BJ (cell line): ENCODE measurements around the gene CAPS2. TPM values are rescaled to one million over a fixed set of nuclear protein-coding genes. Genes with fewer than 3 reads are reported as not detected.

Source experiments
- CTCF ChIA-PET: fragments of 350-600 bp; formaldehyde crosslinking; extraction: SDS; loops from one replicate; lab custom pipeline; 2021; ENCODE audit warnings: antibody characterized with exemption, inconsistent platforms; lab: Yijun Ruan, JAX
- POLR2A ChIA-PET: fragments of 300-600 bp; sonication (Branson Sonifier 250); formaldehyde crosslinking; extraction: SDS; loops from one replicate; lab custom pipeline; 2021; ENCODE audit warnings: antibody characterized with exemption; lab: Charles Lee
- DNase-seq: peaks from one replicate; pipeline ENCODE4 v3.0.0-alpha.2; 2011; ENCODE audit warnings: low read depth
- H3K27me3 ChIP-seq: 2 replicates; pipeline ENCODE4 v1.6.0; 2011; ENCODE audit warnings: low read length; ENCODE audit not compliant: control insufficient read depth, insufficient read depth
- H3K36me3 ChIP-seq: 2 replicates; pipeline ENCODE4 v1.5.1; 2011; ENCODE audit warnings: low read length; ENCODE audit not compliant: control insufficient read depth, insufficient read depth
- H3K4me3 ChIP-seq: 2 replicates; pipeline ENCODE4 v1.5.1; 2011; ENCODE audit warnings: low read depth, mild to moderate bottlenecking, control low read depth, low read length
- polyA plus RNA-seq: library from polyadenylated mRNA; depleted of rRNA; stranded (reverse); fragments of >200 nt; gene quantifications from 2 replicates; pipeline ENCODE4 v1.2.3, GENCODE V29; 2011
- TF ChIP-seq, protein P1 (sequence below): IDR thresholded peaks from 2 replicates; pipeline ENCODE4 v1.5.1; 2011; ENCODE audit warnings: low read depth, mild to moderate bottlenecking, control low read depth, inconsistent platforms, low read length, moderate library complexity; ENCODE audit not compliant: insufficient read depth

CAPS2 gene
- polyA plus RNA-seq, 1 experiment, result 0.74 TPM

- no peak overlapping the region for H3K4me3 ChIP-seq
- CTCF ChIA-PET, result no interaction called here
- no peaks in the 10 kb centered on the region for H3K36me3 ChIP-seq
- DNase-seq, result no peak
- POLR2A ChIA-PET, result no interaction called here
- no peaks in the 10 kb centered on the region for H3K27me3 ChIP-seq
- TF ChIP-seq, protein P1, sequence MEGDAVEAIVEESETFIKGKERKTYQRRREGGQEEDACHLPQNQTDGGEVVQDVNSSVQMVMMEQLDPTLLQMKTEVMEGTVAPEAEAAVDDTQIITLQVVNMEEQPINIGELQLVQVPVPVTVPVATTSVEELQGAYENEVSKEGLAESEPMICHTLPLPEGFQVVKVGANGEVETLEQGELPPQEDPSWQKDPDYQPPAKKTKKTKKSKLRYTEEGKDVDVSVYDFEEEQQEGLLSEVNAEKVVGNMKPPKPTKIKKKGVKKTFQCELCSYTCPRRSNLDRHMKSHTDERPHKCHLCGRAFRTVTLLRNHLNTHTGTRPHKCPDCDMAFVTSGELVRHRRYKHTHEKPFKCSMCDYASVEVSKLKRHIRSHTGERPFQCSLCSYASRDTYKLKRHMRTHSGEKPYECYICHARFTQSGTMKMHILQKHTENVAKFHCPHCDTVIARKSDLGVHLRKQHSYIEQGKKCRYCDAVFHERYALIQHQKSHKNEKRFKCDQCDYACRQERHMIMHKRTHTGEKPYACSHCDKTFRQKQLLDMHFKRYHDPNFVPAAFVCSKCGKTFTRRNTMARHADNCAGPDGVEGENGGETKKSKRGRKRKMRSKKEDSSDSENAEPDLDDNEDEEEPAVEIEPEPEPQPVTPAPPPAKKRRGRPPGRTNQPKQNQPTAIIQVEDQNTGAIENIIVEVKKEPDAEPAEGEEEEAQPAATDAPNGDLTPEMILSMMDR, result no peak
Observed at GRCh38 chr12:75345531-75345930, 15.4 kb upstream of the CAPS2 start.

DNA sequence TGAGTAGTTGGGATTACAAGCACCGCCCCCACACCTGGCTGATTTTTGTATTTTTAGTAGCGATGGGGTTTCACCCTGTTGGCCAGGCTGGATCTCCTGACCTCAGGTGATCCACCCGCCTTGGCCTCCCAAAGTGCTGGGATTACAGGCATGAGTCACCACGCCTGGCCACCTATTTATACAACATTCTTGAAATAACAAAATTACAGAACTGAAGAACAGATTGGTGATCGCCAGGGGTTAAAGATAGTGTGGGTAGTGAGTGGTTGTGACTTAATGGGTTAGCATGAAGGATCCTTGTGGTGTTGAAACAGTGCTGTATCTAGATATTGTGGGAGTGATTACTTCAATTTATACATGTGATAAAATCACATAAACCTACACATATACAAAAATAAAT, 11.7 kb upstream of the CAPS2 start:
- no peaks in the 10 kb centered on the region for H3K36me3 ChIP-seq
- ChIA-PET CTCF (interaction anchor here (1.1 kb wide), 1 partner anchor 8 kb away, joined by 3 read pairs; the partner anchor contains the start of gene GLIPR1L1), POLR2A (no interaction called here)
- H3K27me3 ChIP-seq, result no peaks in the 10 kb centered on the region
- DNase-seq, result no peak
- no peak overlapping the region for H3K4me3 ChIP-seq
- TF ChIP-seq, protein P1, result no peak

GRCh38 chr12:75337905-75338304, 7.8 kb upstream of the CAPS2 start:
- DNase-seq, result no peak
- H3K4me3 ChIP-seq, result no peak overlapping the region
- no peaks in the 10 kb centered on the region for H3K36me3 ChIP-seq
- CTCF ChIA-PET, result no interaction called here
- no peaks in the 10 kb centered on the region for H3K27me3 ChIP-seq
- TF ChIP-seq, protein P1, result no peak
- POLR2A ChIA-PET, result no interaction called here

GRCh38 chr12:75334384-75335030, 4.4 kb upstream of the CAPS2 start, which contains the start of gene GLIPR1L1:
GLIPR1L1 (plus strand) TSS chr12:75334670; CDS start chr12:75334729, 59 bp downstream.
- TF ChIP-seq, protein P1, result peak; percentile 82
- peak; percentile 46 for DNase-seq
- Histone ChIP-seq H3K27me3 (no peaks in the 10 kb centered on the region), H3K4me3 (peak within 1 kb of the TSS; percentile 50), H3K36me3 (no peaks in the 10 kb centered on the region)
- ChIA-PET POLR2A (no interaction called here), CTCF (interaction anchor here (0.6 to 2.3 kb wide), 19 partner anchors 8 to 170 kb away, joined by 3 to 13 read pairs (median 4); partner anchors contain the start of genes GLIPR1 and GLIPR1L2)

DNA sequence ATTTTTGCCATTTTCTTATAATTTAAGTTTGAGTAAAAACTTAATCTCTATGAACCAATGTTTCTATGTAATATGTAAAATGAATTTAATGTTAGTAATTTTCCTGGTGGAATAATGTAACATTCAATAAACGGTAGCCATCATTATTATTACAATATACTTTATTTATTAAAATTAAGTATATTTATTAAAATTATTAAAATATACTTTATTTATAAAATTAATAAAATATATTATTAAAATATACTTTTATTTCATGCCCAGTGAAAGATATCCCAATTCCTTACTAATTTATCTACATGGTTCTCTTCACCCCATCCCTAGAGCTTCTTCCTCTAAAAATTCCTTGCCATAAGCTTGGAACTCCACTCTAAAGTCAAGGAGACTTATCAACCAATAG, 2.5 kb downstream of the CAPS2 start:
- DNase-seq, result no peak
- ChIA-PET POLR2A (no interaction called here), CTCF (no interaction called here)
- H3K27me3 ChIP-seq, result no peaks in the 10 kb centered on the region
- TF ChIP-seq, protein P1, result no peak
- H3K36me3 ChIP-seq, result no peaks in the 10 kb centered on the region
- H3K4me3 ChIP-seq, result no peak overlapping the region
